Effector memory CD4-positive, alpha-beta T cell (primary cell): ENCODE measurements around the gene PCARE.
A peak's percentile ranks its signal among the peaks of the same experiment; 100 is the strongest.

ENCODE experiments used
- DNase-seq, 3 donors: peaks; one replicate each; pipeline ENCODE4 v3.0.0-alpha.2; 2020
- H3K27ac ChIP-seq: 2 replicates; pipeline ENCODE4 v1.7.0; 2013; ENCODE audit warnings: mild to moderate bottlenecking, low read length, moderate library complexity; ENCODE audit not compliant: insufficient read depth, poor library complexity, severe bottlenecking
- H3K27me3 ChIP-seq: replicated peaks from 2 replicates; pipeline ENCODE4 v1.7.0; 2013; ENCODE audit warnings: mild to moderate bottlenecking, low read length; ENCODE audit not compliant: insufficient read depth, control insufficient read depth, poor library complexity, severe bottlenecking
- H3K36me3 ChIP-seq: 2 replicates; pipeline ENCODE4 v1.7.0; 2013; ENCODE audit warnings: mild to moderate bottlenecking, low read length, moderate library complexity; ENCODE audit not compliant: control insufficient read depth, insufficient read depth
- H3K4me1 ChIP-seq: 2 replicates; pipeline ENCODE4 v1.7.0; 2013; ENCODE audit warnings: low read length, mild to moderate bottlenecking; ENCODE audit not compliant: control insufficient read depth, insufficient read depth, poor library complexity, severe bottlenecking
- H3K4me3 ChIP-seq: 2 replicates; pipeline ENCODE4 v1.7.0; 2013; ENCODE audit warnings: low read length, low read depth, mild to moderate bottlenecking; ENCODE audit not compliant: insufficient read depth, poor library complexity, severe bottlenecking
- H3K9me3 ChIP-seq: 2 replicates; pipeline ENCODE4 v1.7.0; 2013; ENCODE audit warnings: mild to moderate bottlenecking, low read length, moderate library complexity; ENCODE audit not compliant: control insufficient read depth
- total RNA-seq, 3 donors: gene quantifications; one replicate each; lab custom pipeline; 2026; lab: John Stamatoyannopoulos, UW

PCARE gene
- total RNA-seq, result 0 reads per million in 3 donors

DNA sequence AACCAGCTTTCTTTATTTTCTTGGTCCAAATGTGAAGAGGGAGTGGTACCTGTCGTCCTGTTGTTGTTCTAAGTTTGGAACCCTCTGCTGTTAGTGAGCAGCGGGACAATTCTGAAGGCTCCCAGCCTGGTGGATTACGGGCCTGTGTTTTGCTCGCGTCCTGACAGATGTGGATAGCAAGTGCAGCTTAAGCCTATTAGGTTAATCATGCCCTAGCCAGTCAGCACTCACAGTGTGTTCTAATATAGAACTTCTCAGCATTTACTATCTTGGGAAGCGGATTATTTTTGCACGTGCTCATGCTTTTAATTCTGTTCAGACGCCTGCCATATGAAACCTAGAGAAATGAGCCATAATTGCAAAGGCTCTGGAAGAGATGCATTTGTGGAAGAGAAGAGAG lies at the start of gene PCARE:
Gene PCARE (minus strand): TSS at position 113 of the 400 bp plus-strand sequence. CDS start 262 bp downstream, outside the sequence.
- DNase-seq, result no peak
- no peak within 1 kb of the TSS for H3K4me3 ChIP-seq
- no peaks in the 10 kb centered on the region for H3K27me3 ChIP-seq
- no peaks in the 10 kb centered on the region for H3K4me1 ChIP-seq
- H3K36me3 ChIP-seq, result no peaks in the 10 kb centered on the region
- no peak within 1 kb of the TSS for H3K27ac ChIP-seq
- no peaks in the 10 kb centered on the region for H3K9me3 ChIP-seq

DNA sequence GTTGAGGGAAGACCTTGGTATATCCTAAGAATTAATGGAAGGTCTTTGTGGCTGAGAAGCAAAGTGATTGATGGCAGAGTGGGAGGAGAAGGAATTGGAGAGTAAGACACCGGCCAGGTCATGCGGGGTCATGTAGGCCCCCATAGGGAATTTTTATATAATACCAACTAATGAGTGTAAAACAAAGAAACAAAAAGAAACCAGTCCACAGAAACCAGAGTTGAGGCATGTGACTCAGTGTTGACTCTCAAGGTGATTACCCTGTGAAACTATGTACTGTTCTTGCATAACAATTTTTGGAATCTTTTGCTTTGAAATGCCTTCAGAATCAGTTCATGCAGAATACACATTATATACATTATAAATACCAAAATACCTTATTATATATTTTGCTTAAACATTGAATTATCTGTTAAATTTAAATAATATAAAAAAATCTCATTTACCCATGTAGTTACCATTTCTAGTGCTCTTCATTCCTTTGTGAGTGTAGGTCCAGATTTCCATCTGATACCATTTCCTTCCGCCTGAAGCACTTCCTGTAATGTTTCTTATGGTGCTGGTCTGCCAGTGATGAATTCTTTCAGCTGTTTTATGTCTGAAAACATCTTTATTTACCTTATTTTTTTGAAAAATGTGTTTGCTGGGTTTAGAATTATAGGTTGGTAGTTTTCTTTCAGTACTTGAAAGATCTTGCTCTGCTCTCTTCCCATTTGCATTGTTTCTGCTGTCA lies 49.5 kb upstream of the PCARE start:
- H3K9me3 ChIP-seq, result no peaks in the 10 kb centered on the region
- H3K27me3 ChIP-seq, result no peaks in the 10 kb centered on the region
- no peak overlapping the region for H3K4me3 ChIP-seq
- peaks cover 4% of the 10 kb centered on the region for H3K4me1 ChIP-seq
- no peak for DNase-seq
- peaks cover 30% of the 10 kb centered on the region for H3K36me3 ChIP-seq
- no peak overlapping the region for H3K27ac ChIP-seq

GRCh38 chr2:29120846-29121245 lies 46.5 kb upstream of the PCARE start:
- no peaks in the 10 kb centered on the region for H3K9me3 ChIP-seq
- no peak overlapping the region for H3K27ac ChIP-seq
- H3K36me3 ChIP-seq, result peaks cover 30% of the 10 kb centered on the region
- DNase-seq, result no peak
- H3K27me3 ChIP-seq, result no peaks in the 10 kb centered on the region
- no peak overlapping the region for H3K4me3 ChIP-seq
- peaks cover 9% of the 10 kb centered on the region for H3K4me1 ChIP-seq

GRCh38 chr2:29119211-29119610 lies 44.9 kb upstream of the PCARE start:
- Histone ChIP-seq H3K4me1 (peaks cover 16% of the 10 kb centered on the region), H3K9me3 (no peaks in the 10 kb centered on the region), H3K36me3 (peaks cover 19% of the 10 kb centered on the region), H3K27me3 (no peaks in the 10 kb centered on the region), H3K27ac (no peak overlapping the region), H3K4me3 (no peak overlapping the region)
- no peak for DNase-seq

GRCh38 chr2:29117636-29118303 lies 43.4 kb upstream of the PCARE start:
- Histone ChIP-seq H3K4me1 (peaks cover 16% of the 10 kb centered on the region), H3K4me3 (no peak overlapping the region), H3K9me3 (no peaks in the 10 kb centered on the region), H3K27me3 (no peaks in the 10 kb centered on the region), H3K27ac (no peak overlapping the region), H3K36me3 (peaks cover 11% of the 10 kb centered on the region)
- DNase-seq, result no peak

DNA sequence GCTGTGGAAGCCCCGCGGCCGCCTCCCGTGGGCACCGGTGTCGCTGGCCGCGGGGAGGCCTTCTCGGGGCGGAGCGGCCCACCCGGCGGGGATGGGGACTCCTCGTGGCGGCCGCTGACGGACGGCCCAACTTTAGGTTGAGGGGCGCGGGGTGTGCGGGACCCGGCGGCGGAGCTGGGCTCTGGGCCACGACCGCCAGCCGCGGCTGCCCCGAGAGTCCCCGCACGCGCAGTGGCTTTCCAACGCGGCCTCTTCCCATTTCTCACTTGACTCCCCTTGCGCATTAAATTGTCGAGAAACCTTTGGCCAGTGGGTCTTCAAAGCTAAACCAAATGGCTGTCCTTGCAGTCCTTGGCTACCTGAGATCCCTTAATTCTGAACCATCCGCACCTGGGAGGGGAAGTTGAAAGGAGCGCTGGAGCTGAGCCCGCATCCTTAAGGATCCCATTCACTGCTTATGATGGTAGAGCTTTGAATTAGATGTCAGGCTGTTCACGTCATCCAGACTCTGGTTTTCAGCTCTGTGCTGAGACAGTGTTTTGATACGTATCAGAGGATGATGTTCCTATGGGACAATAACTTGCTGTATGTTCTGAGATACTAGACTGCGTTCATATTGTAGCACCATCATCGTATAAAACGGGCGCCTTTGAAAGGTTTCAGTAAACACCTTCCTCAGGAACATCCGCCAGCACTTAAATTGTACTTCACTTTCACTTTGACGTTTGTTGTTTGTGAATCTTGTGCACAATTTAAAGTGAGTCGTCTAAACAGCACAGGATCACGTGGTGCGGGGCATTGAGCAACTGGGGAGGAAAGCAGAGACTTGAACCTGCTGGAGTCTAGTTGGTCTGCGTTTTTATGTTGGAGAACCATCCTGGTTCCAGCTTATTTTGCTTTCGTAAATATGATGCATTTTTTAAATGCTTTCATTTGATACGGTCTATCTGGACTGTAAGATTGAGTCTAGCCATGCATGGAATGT lies 41.8 kb upstream of the PCARE start:
- DNase-seq, result peak; percentile 40 to 64 (median 55)
- Histone ChIP-seq H3K36me3 (no peaks in the 10 kb centered on the region), H3K4me1 (peaks cover 16% of the 10 kb centered on the region), H3K27ac (peak overlapping the region; percentile 87), H3K27me3 (no peaks in the 10 kb centered on the region), H3K4me3 (peak overlapping the region; percentile 64), H3K9me3 (no peaks in the 10 kb centered on the region)

GRCh38 chr2:29114946-29115609 lies 40.8 kb upstream of the PCARE start, which contains the start of gene CLIP4:
TSS of gene CLIP4 (plus strand) at chr2:29115415. CDS start at chr2:29121389, 5,974 bp downstream.
- peak; percentile 56 to 63 (median 62) for DNase-seq
- peak within 1 kb of the TSS; percentile 64 for H3K4me3 ChIP-seq
- no peaks in the 10 kb centered on the region for H3K9me3 ChIP-seq
- H3K36me3 ChIP-seq, result no peaks in the 10 kb centered on the region
- no peaks in the 10 kb centered on the region for H3K27me3 ChIP-seq
- H3K27ac ChIP-seq, result peak within 1 kb of the TSS; percentile 87
- H3K4me1 ChIP-seq, result peaks cover 16% of the 10 kb centered on the region

DNA sequence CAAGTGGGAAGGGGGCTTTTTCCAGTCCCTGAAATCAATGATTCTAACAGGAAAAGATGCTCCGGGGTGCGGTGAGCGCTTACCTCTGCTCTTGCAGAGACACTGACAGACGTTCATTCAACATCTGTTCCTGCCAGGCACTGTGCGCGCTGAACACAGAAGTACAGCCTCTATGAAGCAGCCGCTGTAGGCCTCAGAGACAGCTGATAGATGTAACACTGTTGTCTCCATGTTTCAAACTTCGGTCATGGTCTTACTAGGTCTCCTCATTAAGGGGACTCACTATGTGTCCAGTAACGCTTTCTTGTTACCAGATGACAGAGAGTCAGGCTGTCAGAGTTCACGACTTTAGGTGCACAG lies 40.2 kb upstream of the PCARE start:
- Histone ChIP-seq H3K4me3 (peak overlapping the region; percentile 59), H3K27ac (peak overlapping the region; percentile 66), H3K4me1 (peaks cover 16% of the 10 kb centered on the region), H3K36me3 (no peaks in the 10 kb centered on the region), H3K27me3 (no peaks in the 10 kb centered on the region), H3K9me3 (no peaks in the 10 kb centered on the region)
- no peak for DNase-seq

DNA sequence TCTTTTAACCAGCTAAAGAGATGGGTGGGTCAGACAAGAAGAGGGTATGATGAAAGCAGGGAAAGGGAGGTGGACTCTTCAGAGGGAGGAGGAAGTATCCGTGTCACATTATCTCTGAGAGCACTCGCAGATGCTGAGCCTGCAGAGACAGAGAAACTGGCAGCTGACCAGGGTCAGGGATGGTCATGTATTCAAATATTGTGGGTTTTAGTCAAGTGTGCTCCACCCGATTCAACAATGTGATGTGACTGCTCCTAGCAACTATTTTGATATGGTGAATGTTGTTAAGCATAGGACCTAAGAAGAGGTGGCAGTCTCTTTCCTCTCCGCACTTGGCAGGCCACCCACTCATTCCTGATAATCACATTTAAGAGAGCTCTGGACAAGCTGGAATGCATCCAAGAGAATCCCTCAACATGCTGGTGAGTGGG lies 39.6 kb upstream of the PCARE start:
- DNase-seq, result no peak
- Histone ChIP-seq H3K9me3 (no peaks in the 10 kb centered on the region), H3K4me3 (no peak overlapping the region), H3K27ac (no peak overlapping the region), H3K27me3 (no peaks in the 10 kb centered on the region), H3K36me3 (no peaks in the 10 kb centered on the region), H3K4me1 (peaks cover 14% of the 10 kb centered on the region)
